ENCODE data around the gene C22orf15. TPM values are rescaled to one million over a fixed set of nuclear protein-coding genes. Genes with fewer than 3 reads are reported as not detected.

Gene C22orf15
- total and polyA plus RNA-seq, 8 donors, result 0.58 to 7.8 (median 4.1) TPM

DNA sequence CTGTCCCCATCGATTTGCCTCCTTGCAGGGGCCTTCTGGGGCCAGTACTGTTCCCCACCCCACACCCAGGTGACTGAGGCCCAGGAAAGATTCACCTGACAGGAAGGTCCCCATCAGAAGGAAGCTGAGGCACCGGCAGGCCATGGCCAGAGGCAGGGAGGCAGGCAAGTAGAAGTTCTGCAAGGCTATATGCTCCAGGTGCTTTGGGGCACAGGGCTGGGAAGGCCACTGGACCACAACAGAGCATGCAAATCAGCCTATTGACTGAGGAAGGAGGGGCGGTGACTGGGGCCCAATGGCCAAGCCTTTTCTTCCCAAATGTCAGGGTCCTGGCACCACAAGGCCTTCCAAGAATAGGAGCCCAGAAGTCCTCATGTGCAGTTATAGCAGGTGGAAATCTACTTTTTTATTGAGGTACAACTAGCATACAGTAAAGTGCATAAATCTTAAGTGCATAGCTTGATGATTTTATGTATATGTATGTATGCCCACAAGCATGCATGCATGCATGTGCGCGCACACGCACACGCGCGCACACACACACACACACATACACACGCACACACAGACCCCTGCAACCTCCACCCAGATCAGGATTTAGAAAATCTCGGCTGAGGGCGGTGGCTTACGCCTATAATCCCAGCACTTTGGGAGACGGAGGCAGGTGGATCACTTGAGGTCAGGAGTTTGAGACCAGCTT is 8.4 kb upstream of the C22orf15 start, which contains the start of gene VPREB3:
VPREB3 (minus strand) TSS at position 206 of the 700 bp plus-strand sequence; CDS start at position 144, 62 bp downstream.
- Histone ChIP-seq H3K4me1 (peaks cover 7 to 13% of the 10 kb centered on the region in 2 donors), H3K27me3 (no peaks in the 10 kb centered on the region), H3K36me3 (no peaks in the 10 kb centered on the region), H3K4me3 (no peak within 1 kb of the TSS), H3K27ac (no peak within 1 kb of the TSS), H3K9me3 (no peaks in the 10 kb centered on the region)
- ATAC-seq (no peak), DNase-seq (no peak)
- TF ChIP-seq, protein P1, sequence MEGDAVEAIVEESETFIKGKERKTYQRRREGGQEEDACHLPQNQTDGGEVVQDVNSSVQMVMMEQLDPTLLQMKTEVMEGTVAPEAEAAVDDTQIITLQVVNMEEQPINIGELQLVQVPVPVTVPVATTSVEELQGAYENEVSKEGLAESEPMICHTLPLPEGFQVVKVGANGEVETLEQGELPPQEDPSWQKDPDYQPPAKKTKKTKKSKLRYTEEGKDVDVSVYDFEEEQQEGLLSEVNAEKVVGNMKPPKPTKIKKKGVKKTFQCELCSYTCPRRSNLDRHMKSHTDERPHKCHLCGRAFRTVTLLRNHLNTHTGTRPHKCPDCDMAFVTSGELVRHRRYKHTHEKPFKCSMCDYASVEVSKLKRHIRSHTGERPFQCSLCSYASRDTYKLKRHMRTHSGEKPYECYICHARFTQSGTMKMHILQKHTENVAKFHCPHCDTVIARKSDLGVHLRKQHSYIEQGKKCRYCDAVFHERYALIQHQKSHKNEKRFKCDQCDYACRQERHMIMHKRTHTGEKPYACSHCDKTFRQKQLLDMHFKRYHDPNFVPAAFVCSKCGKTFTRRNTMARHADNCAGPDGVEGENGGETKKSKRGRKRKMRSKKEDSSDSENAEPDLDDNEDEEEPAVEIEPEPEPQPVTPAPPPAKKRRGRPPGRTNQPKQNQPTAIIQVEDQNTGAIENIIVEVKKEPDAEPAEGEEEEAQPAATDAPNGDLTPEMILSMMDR (IDR thresholded peaks at IDR 0.05), result no peak
- intact Hi-C loops (cut with DNase I), result no loop called here

DNA sequence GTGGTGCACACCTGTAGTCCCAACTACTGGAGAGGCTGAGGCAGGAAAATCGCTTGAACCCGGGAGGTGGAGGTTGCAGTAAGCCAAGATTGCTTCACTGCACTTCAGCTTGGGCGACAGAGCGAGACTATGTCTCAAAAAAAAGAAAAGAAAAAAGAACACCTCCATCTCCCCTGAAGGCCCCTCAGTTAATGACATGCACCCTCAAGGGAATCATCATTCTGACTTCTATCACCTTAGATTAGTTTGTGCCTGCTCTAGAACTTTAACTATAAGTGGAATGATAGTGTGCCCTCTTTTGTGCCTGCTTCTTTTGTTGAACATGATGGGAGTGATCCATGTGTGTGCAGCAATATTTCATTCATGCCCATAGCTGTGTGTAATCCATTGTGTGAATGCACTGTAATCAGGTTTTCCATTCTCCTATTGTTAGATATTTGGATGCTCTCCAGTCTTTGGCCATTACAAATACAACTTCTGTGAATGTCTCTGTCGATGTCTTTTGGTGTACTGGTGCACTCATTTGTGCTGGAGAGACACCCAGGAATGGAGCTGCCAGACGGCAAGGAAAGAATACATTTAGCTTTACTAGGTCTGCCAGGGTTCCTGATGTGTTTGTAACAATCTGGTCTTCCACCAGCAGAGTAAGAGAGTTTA is 7.7 kb upstream of the C22orf15 start:
- H3K9me3 ChIP-seq, result no peaks in the 10 kb centered on the region
- TF ChIP-seq, protein P1 (IDR thresholded peaks at IDR 0.05), result no peak

DNA sequence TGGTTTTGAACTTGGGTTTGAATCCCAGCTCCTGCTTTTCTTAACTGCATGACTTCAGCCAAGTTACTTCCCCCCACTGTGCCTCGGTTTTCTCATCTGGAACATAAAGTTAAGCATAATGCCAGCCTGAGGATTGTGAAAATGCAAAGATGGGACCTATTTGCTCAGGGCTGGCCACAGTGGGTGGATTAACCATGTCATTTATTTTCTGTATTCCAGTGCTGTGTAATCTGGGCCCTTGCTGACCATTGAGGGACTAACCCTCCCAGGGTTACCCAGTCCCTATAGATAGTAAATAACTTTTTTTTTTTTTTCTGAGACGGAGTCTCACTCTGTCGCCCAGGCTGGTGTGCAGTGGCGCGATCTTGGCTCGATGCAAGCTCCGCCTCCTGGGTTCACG is 7.1 kb upstream of the C22orf15 start:
- ATAC-seq, result no peak
- Histone ChIP-seq H3K4me1 (peaks cover 0 to under 1% of the 10 kb centered on the region in 2 donors), H3K27me3 (no peaks in the 10 kb centered on the region)

More for the DNA sequence above, 7.7 kb upstream of the C22orf15 start:
- DNase-seq, result no peak
- Histone ChIP-seq H3K36me3 (no peaks in the 10 kb centered on the region), H3K27me3 (no peaks in the 10 kb centered on the region), H3K27ac (no peak overlapping the region), H3K4me1 (peaks cover 1 to 6% of the 10 kb centered on the region in 2 donors), H3K4me3 (no peak overlapping the region)
- no peak for ATAC-seq
- intact Hi-C loops (cut with DNase I), result no loop called here

DNA sequence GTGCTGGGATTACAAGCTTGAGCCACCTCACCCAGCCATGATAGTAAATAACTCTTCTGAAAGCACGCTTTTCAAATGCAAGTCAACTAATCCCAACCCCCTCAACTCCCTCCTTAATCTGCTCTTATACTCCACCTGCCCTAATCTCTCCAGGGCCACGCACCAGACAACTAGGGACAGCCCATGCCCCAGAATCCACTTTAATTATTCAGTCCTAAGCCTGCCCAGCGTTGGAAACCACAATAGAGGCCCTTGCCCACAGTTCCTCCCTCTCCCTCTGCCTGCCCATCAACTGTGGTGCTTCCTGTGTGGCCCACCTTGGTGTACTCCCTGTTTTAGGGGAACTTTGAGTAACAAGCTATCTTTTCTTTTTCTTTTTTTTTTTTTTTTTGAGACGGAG is 5.9 kb upstream of the C22orf15 start:
- no peak overlapping the region for H3K27ac ChIP-seq

More for the DNA sequence above, 7.1 kb upstream of the C22orf15 start:
- intact Hi-C loops (cut with DNase I), result no loop called here
- H3K36me3 ChIP-seq, result no peaks in the 10 kb centered on the region
- DNase-seq, result no peak
- H3K4me3 ChIP-seq, result no peak overlapping the region
- TF ChIP-seq, protein P1 (IDR thresholded peaks at IDR 0.05), result no peak
- no peaks in the 10 kb centered on the region for H3K9me3 ChIP-seq
- H3K27ac ChIP-seq, result no peak overlapping the region

DNA sequence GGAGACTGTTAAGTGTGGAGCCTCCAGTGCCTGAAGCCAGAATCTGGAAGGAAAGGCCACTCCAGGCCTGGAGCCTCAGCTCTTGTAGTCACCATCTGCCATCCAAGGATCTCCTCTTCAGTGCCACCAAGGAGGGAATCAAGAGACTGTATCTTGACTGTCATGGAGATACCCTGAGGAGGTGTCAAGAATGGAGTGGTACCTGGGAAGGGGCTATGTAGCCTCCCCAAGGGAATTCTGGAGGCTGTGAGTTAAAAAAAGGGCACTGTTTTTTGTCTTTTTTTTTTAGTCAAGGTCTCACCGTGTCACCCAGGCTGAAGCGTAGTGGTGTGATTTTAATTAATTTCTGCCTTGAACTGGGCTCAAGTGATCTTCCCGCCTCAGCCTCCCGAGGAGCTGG is 3.2 kb upstream of the C22orf15 start:
- Histone ChIP-seq H3K4me1 (peaks cover 5 to 21% of the 10 kb centered on the region in 2 donors), H3K9me3 (no peaks in the 10 kb centered on the region), H3K27me3 (no peaks in the 10 kb centered on the region), H3K36me3 (no peaks in the 10 kb centered on the region), H3K4me3 (no peak overlapping the region), H3K27ac (no peak overlapping the region)
- DNase-seq (no peak), ATAC-seq (no peak)
- TF ChIP-seq, protein P1 (IDR thresholded peaks at IDR 0.05), result no peak
- intact Hi-C loops (cut with DNase I), result no loop called here

More for the DNA sequence above, 5.9 kb upstream of the C22orf15 start:
- TF ChIP-seq, protein P1 (IDR thresholded peaks at IDR 0.05), result no peak
- Histone ChIP-seq H3K36me3 (no peaks in the 10 kb centered on the region), H3K9me3 (no peaks in the 10 kb centered on the region), H3K4me1 (no peaks in the 10 kb centered on the region), H3K4me3 (no peak overlapping the region), H3K27me3 (no peaks in the 10 kb centered on the region)
- DNase-seq, result no peak
- no peak for ATAC-seq
- intact Hi-C loops (cut with DNase I), result no loop called here
